Fibroblast of lung (primary cell): Measurements from ENCODE around the gene BCAS1. TPM values are rescaled to one million over a fixed set of nuclear protein-coding genes. Genes with fewer than 3 reads are reported as not detected.
A peak's percentile ranks its signal among the peaks of the same experiment; 100 is the strongest.

Experiments
- DNase-seq, 2 donors: peaks; one replicate each; pipeline versions ENCODE4 v3.0.0 to v3.0.0-alpha.2; 2010; ENCODE audit warnings: low read depth in 2 of 2
- H2AFZ ChIP-seq: 2 replicates; pipeline ENCODE4 v1.5.1; 2012; ENCODE audit warnings: low read length, control low read depth, inconsistent platforms
- H3K27ac ChIP-seq: 2 replicates; pipeline ENCODE4 v1.5.1; 2011; ENCODE audit warnings: low read length, control low read depth; ENCODE audit not compliant: insufficient read depth
- H3K27me3 ChIP-seq: 2 replicates; pipeline ENCODE4 v1.5.1; 2011; ENCODE audit warnings: mild to moderate bottlenecking, low read length; ENCODE audit not compliant: control insufficient read depth, insufficient read depth
- H3K36me3 ChIP-seq: 2 replicates; pipeline ENCODE4 v1.5.1; 2011; ENCODE audit warnings: low read length; ENCODE audit not compliant: control insufficient read depth, insufficient read depth
- H3K4me1 ChIP-seq: 2 replicates; pipeline ENCODE4 v1.5.1; 2011; ENCODE audit warnings: low read length; ENCODE audit not compliant: control insufficient read depth, insufficient read depth; ENCODE audit errors: extremely low read depth
- H3K4me2 ChIP-seq: 2 replicates; pipeline ENCODE4 v1.5.1; 2011; ENCODE audit warnings: low read length, control low read depth; ENCODE audit not compliant: insufficient read depth; ENCODE audit errors: extremely low read depth
- H3K4me3 ChIP-seq, 4 experiments: fragments of 200-600 bp in 1 of 4; sonication (generic) in 1 of 4; replicated peaks in 1 of 4; 2 replicates each; pipeline ENCODE4 v1.5.1; 2011 to 2016; ENCODE audit warnings: low read length in 4 of 4, low read depth in 3 of 4, mild to moderate bottlenecking in 3 of 4, control low read depth in 2 of 4, inconsistent platforms in 1 of 4, mixed read lengths in 1 of 4; ENCODE audit not compliant: insufficient read depth in 1 of 4; ENCODE audit errors: control extremely low read depth in 1 of 4
- H3K79me2 ChIP-seq: 2 replicates; pipeline ENCODE4 v1.5.1; 2012; ENCODE audit warnings: mild to moderate bottlenecking, low read length, inconsistent platforms; ENCODE audit not compliant: control insufficient read depth, insufficient read depth
- H3K9ac ChIP-seq: 2 replicates; pipeline ENCODE4 v1.5.1; 2011; ENCODE audit warnings: mild to moderate bottlenecking, low read length, control low read depth; ENCODE audit not compliant: insufficient read depth
- H3K9me3 ChIP-seq: 2 replicates; pipeline ENCODE4 v1.5.1; 2012; ENCODE audit warnings: low read depth, low read length; ENCODE audit not compliant: control insufficient read depth, insufficient read depth
- H4K20me1 ChIP-seq: 2 replicates; pipeline ENCODE4 v1.5.1; 2011; ENCODE audit warnings: low read length; ENCODE audit not compliant: control insufficient read depth, insufficient read depth; ENCODE audit errors: extremely low read depth
- CTCF ChIP-seq, 2 donors: IDR thresholded peaks in 1 of 2; conservative IDR thresholded peaks in 1 of 2; 1 replicate in 1 of 2; 2 replicates in 1 of 2; pipeline ENCODE4 v1.5.1; 2011 to 2012; ENCODE audit warnings: low read length in 2 of 2, control low read depth in 1 of 2, inconsistent platforms in 1 of 2, low read depth in 1 of 2, mild to moderate bottlenecking in 1 of 2
- EZH2 ChIP-seq: IDR thresholded peaks from 2 replicates; pipeline ENCODE4 v1.5.1; 2012; ENCODE audit warnings: low read length, control low read depth, mild to moderate bottlenecking; ENCODE audit errors: missing control alignments
- polyA plus RNA-seq, 2 donors: library from polyadenylated mRNA; depleted of rRNA in 1 of 2; stranded (reverse) in 1 of 2; unstranded in 1 of 2; fragments of >200 nt; gene quantifications; 2 replicates each; pipeline ENCODE4 v1.2.1, GENCODE V29; 2011 to 2012; ENCODE audit warnings: missing spikeins in 1 of 2
- total RNA-seq: library from RNA; depleted of rRNA; stranded (reverse); fragments of >200 nt; gene quantifications from 2 replicates; pipeline ENCODE4 v1.2.1, GENCODE V29; 2014

BCAS1 gene
- total and polyA plus RNA-seq, 2 donors (not counting 1 experiment from before 2014, with no cell fraction given): 0.17 TPM; not detected in 1

- H3K36me3 ChIP-seq: no peaks in the 10 kb centered on the region
- H2AFZ ChIP-seq: no peak overlapping the region
- H4K20me1 ChIP-seq: no peaks in the 10 kb centered on the region
- H3K27me3 ChIP-seq: no peaks in the 10 kb centered on the region
- H3K9me3 ChIP-seq: no peaks in the 10 kb centered on the region
- H3K4me1 ChIP-seq: no peaks in the 10 kb centered on the region
- no peak overlapping the region for H3K27ac ChIP-seq
- no peak for TF ChIP-seq CTCF (conservative IDR thresholded peaks at IDR 0.05 in 1 of 2, IDR thresholded peaks at IDR 0.05 in 1 of 2; ENCODE audit: low read depth in 1 of 2, low read length in 2 of 2)
- no peak for TF ChIP-seq EZH2
- DNase-seq: no peak
- H3K9ac ChIP-seq: no peak overlapping the region
- no peak overlapping the region for H3K4me3 ChIP-seq
- no peaks in the 10 kb centered on the region for H3K79me2 ChIP-seq
- H3K4me2 ChIP-seq: no peak overlapping the region
Measured at GRCh38 chr20:54103762-54104600, 33.6 kb upstream of the BCAS1 start.

GRCh38 chr20:54103067-54103761, 32.8 kb upstream of the BCAS1 start:
- peak; percentile 50 to 74 for DNase-seq
- Histone ChIP-seq H3K4me2 (no peak overlapping the region), H3K27me3 (peaks cover 1% of the 10 kb centered on the region), H3K4me3 (no peak overlapping the region), H3K9me3 (no peaks in the 10 kb centered on the region), H3K9ac (no peak overlapping the region), H3K79me2 (no peaks in the 10 kb centered on the region), H3K4me1 (no peaks in the 10 kb centered on the region), H4K20me1 (no peaks in the 10 kb centered on the region), H2AFZ (no peak overlapping the region), H3K27ac (no peak overlapping the region), H3K36me3 (no peaks in the 10 kb centered on the region)
- no peak for TF ChIP-seq EZH2
- peak; percentile 87 to 99 for TF ChIP-seq CTCF (conservative IDR thresholded peaks at IDR 0.05 in 1 of 2, IDR thresholded peaks at IDR 0.05 in 1 of 2; ENCODE audit: low read depth in 1 of 2, low read length in 2 of 2)

GRCh38 chr20:54102543-54102942, 32.1 kb upstream of the BCAS1 start:
- Histone ChIP-seq H3K36me3 (no peaks in the 10 kb centered on the region), H3K4me2 (no peak overlapping the region), H3K9ac (no peak overlapping the region), H3K27ac (no peak overlapping the region), H3K79me2 (no peaks in the 10 kb centered on the region), H3K4me3 (no peak overlapping the region), H2AFZ (no peak overlapping the region), H3K27me3 (peaks cover 5% of the 10 kb centered on the region), H3K4me1 (no peaks in the 10 kb centered on the region), H3K9me3 (no peaks in the 10 kb centered on the region), H4K20me1 (no peaks in the 10 kb centered on the region)
- no peak for DNase-seq
- TF ChIP-seq CTCF (conservative IDR thresholded peaks at IDR 0.05 in 1 of 2, IDR thresholded peaks at IDR 0.05 in 1 of 2; ENCODE audit: low read depth in 1 of 2, low read length in 2 of 2) (no peak), EZH2 (no peak)
